Measurements from ENCODE around the gene PITPNC1.

- TF ChIP-seq EZH2 (IDR thresholded peaks at IDR 0.05; ENCODE audit: insufficient read depth, poor library complexity, severe bottlenecking): no peak
- TF ChIP-seq EZH2phosphoT487 (IDR thresholded peaks at IDR 0.05; ENCODE audit: insufficient read depth, low read depth): no peak
Observed at GRCh38 chr17:67637901-67638641, 261.0 kb downstream of the PITPNC1 start.

All from GM23248 (cell line).